Mammary epithelial cell (primary cell): Measurements from ENCODE around the gene TRABD.

Source experiments
- EZH2 ChIP-seq: IDR thresholded peaks from 2 replicates; pipeline ENCODE4 v1.6.1; 2012; ENCODE audit warnings: low read length, inconsistent platforms, borderline replicate concordance
- TF ChIP-seq, protein P1 (sequence below), 2 donors: IDR thresholded peaks in 1 of 2; conservative IDR thresholded peaks in 1 of 2; 2 replicates each; pipeline ENCODE4 v1.5.1; 2011 to 2012; ENCODE audit warnings: inconsistent platforms in 2 of 2, low read length in 2 of 2, mild to moderate bottlenecking in 2 of 2, control low read depth in 1 of 2, low read depth in 1 of 2; ENCODE audit not compliant: insufficient read depth in 1 of 2; ENCODE audit errors: extremely low read depth in 1 of 2

DNA sequence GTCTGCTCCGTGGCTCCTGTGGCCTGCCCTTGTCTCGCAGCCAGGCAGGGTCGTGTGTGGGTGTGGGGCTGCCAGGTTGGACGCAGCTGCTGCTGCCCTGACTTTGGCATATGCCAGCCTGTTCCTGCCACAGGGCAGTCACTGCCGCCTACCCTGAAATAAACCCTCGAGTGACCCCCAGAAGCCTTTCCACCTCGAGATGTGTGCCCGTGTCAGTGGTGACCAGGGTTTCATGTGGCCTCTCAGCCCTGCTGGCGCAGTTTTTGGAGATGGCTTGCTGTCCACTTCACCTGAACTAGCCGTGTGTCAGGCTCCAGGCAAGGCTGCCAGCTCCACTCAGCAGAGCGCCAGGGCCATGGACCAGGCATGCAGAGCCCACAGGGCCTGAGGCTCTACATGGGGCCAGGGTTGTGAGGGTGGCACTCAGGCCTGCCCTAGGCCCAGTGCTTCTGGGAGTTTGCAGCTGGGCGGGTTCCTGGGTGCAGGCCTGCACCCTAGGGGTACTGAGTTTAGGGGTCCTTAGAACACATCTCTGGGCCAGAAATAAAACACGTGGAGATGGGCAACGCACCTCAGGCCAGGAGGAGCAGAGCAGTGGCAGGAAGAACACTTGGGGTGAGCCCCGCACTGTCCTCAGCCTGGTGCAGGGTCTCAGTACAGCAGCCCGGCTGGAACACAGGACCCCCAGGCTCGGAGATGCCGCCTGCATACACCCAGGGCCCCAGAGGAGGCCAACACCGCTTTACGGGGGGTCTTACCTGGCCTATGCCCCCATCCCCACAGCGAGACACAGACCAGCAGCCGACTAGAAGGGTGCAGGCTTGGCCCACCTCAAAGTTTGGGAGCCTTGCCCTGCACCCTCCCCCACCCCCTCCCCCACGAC lies 24.0 kb upstream of the TRABD start:
- TF ChIP-seq, protein P1, sequence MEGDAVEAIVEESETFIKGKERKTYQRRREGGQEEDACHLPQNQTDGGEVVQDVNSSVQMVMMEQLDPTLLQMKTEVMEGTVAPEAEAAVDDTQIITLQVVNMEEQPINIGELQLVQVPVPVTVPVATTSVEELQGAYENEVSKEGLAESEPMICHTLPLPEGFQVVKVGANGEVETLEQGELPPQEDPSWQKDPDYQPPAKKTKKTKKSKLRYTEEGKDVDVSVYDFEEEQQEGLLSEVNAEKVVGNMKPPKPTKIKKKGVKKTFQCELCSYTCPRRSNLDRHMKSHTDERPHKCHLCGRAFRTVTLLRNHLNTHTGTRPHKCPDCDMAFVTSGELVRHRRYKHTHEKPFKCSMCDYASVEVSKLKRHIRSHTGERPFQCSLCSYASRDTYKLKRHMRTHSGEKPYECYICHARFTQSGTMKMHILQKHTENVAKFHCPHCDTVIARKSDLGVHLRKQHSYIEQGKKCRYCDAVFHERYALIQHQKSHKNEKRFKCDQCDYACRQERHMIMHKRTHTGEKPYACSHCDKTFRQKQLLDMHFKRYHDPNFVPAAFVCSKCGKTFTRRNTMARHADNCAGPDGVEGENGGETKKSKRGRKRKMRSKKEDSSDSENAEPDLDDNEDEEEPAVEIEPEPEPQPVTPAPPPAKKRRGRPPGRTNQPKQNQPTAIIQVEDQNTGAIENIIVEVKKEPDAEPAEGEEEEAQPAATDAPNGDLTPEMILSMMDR (conservative IDR thresholded peaks at IDR 0.05 in 1 of 2, IDR thresholded peaks at IDR 0.05 in 1 of 2; ENCODE audit: extremely low read depth in 1 of 2, insufficient read depth in 1 of 2, low read depth in 1 of 2, low read length in 2 of 2), result no peak
- TF ChIP-seq EZH2, result no peak
